IPS-18c (cell line): Measurements from ENCODE around the gene DDX55.
"Not testable (repeated sequence)": the region's sequence is repeated elsewhere in the genome, so short reads cannot be mapped to it uniquely, and the experiment has no call there.

Source experiments
- H3K4me3 ChIP-seq: 2 replicates; pipeline ENCODE4 v1.7.0; 2013; ENCODE audit warnings: low read depth, mild to moderate bottlenecking, low read length, moderate library complexity; ENCODE audit not compliant: insufficient read depth
- H3K9me3 ChIP-seq: one replicate; pipeline ENCODE4 v1.6.1; 2013; ENCODE audit warnings: mild to moderate bottlenecking, low read length, moderate library complexity; ENCODE audit not compliant: control insufficient read depth, insufficient read depth

Gene DDX55

DNA sequence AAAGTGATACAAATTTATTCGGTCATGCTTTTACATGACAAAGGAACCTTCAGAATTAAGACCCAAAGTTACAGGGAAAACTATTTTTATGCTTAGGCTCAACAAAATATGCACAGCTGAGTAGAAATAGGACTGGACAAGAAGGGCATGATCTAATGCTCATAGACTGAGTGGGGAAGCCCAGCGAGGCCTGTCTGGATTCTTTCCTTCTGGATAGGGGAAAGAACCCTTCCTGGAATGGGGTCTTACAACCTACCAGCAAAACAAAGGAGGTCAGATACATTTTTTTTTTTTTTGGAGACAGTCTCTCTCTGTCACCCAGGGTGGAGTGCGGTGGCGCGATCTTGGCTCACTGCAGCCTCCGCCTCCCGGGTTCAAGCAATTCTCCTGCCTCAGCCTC is 2.2 kb upstream of the DDX55 start:
- Histone ChIP-seq H3K9me3 (no peaks in the 10 kb centered on the region), H3K4me3 (no peak overlapping the region)

DNA sequence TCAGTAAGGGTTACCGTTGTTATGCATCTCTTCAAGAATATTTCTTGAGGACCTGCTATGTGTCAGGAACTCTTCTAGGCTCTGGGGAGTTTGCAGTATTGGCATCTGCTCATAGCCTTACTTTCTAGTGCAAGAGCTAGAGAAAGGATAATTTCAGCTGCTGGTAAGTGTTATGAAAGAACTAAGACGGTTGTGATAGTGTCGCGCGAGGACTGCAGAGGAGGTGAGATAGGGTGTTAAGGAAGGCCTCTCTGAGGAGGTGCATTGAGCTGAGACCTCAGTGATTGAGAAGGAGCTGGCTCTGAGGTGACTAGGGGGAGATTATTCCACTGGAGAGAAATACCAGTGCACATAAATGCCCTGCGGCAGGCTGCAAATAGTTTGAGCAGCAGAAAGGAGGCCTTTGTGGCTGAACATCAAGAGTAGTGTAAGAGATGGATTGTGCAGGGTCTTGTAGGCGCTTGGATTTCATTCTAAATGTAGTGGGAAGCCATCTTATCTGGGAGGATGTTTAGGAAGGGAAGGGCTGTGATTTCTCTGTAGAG is 824 bp downstream of the DDX55 start:
- Histone ChIP-seq H3K9me3 (no peaks in the 10 kb centered on the region), H3K4me3 (peak overlapping the region; percentile 82)

DNA sequence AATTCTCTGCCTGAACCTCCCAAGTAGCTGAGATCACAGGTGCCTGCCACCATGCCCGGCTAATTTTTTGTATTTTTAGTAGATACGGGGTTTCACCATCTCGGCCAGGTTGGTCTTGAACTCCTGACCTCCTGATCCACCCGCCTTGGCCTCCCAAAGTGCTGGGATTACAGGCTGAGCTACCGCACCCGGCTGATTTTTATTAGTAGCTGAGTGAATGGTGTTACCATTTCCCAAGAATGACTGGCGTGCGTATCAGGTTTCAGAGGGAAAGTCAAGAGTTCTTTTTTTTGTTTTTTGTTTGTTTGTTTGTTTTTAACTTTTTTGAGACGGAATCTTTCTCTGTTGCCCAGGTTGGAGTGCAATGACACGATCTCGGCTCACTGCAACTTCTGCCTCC is 1.6 kb downstream of the DDX55 start:
- not testable (repeated sequence) for H3K4me3 ChIP-seq, H3K9me3 ChIP-seq

DNA sequence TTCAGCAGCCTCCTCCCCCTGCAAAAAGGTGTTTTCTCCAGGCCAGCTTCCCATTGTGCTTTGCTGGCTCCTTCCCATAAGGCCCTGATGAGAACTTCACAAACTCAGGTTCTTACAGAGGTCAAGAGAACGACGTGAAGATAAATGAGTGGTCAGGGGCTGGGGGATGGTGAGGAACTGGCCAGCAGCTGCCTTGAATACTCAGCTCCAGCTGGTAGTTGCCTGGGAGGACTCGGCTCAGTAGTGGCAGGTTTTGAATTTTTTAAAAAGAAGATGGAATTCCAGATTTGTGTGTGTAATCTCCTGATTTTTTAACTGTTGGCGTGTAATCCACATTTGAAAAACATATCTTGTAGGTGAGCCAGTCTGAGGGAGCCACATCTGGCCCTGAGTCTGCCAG is 5.9 kb downstream of the DDX55 start:
- Histone ChIP-seq H3K9me3 (no peaks in the 10 kb centered on the region), H3K4me3 (no peak overlapping the region)

DNA sequence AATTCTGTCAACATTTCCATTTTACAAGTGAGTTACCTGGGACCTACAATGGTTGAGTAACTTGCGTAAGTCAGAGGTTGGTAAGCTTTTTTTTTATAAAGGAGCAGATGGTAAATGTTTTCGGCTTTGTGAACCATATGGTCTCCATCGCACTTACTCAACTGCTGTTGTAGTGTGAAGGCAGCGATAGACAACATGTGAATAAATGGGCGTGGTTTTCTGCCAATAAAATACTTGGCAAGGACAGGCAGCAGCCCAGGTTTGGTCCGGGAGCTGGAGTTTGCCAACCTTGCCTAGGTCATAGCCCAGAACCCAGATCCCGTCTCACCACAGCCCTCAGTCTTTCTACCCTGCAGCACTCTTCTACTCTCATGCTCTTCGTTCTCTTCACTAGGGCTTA is 6.3 kb downstream of the DDX55 start:
- Histone ChIP-seq H3K9me3 (no peaks in the 10 kb centered on the region), H3K4me3 (no peak overlapping the region)

DNA sequence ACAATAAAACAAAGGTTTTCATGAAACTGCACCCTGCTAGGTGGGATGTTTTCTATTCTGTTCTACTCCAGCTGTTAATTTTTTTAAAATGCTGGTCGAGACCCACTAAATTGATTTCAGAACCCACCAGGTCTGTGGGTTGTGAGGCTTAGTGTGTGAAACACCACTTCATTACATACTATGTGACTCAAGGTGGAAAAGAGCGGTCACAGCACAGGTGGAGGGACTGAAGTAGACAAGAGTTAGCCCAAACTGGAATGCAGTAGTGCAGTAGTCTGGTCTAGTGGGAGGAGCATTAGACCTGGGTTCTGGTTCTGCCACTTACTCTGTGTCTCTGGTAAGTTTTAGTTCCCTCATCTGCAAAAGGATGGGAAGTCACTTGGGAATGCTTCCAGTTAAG is 12.2 kb downstream of the DDX55 start:
- H3K9me3 ChIP-seq: no peaks in the 10 kb centered on the region
- H3K4me3 ChIP-seq: no peak overlapping the region

DNA sequence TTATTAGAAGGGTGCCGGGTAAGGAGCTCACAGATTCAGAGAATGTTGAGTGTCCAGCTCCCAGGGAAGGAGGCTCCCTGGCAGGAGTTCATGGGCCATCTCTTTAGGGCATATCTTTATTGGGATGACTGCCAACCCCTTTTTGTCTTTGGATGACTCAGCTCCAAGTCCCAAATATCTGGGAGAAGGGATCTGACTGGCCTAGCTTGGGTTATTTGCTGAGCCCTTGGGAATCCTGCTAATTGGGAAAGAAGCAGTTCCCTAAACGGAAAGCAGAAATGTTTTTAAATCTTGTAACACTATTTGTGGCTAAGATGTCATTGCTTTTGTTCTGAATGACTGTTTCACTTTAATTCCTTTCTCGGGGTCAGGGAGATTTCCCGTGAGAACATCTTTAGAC is 12.6 kb downstream of the DDX55 start:
- H3K9me3 ChIP-seq: no peaks in the 10 kb centered on the region
- no peak overlapping the region for H3K4me3 ChIP-seq

DNA sequence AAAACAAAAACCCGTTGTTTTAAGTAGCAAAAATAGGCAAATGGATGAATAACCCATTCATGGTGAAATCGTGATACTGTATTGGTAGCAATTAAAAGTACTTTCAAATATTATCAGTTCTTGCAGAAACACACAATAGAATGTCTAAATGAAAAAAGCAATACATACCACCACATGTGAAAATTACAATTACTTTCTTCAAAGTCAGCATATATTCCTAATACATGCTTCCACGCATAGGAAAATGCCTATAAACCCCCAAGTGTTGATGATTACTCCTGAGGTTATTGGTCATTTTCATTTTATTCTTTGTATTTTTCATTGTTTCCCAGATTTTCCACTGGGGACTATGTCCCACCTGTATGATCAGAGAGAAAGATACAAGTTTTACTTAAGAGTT is 15.2 kb downstream of the DDX55 start:
- no peaks in the 10 kb centered on the region for H3K9me3 ChIP-seq

DNA sequence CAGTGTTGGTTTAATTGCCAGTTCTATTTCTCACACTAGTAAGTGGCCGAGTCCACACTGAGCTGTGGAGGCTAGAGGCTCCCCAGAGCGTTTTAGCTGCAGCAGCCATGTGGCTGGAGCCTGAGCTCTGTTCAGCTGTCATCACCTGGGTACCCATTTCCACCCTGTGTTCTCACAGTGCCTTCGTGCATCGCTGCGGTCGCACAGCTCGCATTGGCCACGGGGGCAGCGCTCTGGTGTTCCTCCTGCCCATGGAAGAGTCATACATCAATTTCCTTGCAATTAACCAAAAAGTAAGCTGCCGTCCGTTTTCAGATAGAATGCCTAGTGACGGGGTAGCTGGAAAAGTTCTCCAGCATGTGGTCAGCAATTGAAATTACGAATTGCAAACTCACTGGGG is 15.7 kb downstream of the DDX55 start:
- H3K9me3 ChIP-seq: no peaks in the 10 kb centered on the region
- no peak overlapping the region for H3K4me3 ChIP-seq

More for the DNA sequence above, 15.2 kb downstream of the DDX55 start:
- H3K4me3 ChIP-seq: no peak overlapping the region

DNA sequence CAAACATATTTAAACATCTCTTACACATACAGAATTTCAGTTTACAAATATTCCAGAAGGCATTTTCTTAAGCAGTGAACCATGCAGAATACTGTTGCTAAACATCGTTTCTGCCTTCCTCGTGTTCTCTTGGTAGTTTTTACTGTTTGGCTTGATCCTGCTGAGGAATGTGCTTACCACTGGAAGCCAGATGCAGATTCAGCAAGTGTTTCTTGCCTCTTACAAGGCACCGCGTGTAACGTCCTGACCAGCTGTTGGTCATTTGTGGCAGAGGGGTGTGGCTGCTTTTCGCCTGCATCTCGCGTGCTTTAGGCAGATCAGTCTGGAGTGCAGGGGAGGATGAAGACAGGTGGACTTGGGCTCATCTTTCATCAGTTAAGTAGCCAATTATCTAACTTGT is 19.2 kb downstream of the DDX55 start:
- H3K4me3 ChIP-seq: no peak overlapping the region
- no peaks in the 10 kb centered on the region for H3K9me3 ChIP-seq

DNA sequence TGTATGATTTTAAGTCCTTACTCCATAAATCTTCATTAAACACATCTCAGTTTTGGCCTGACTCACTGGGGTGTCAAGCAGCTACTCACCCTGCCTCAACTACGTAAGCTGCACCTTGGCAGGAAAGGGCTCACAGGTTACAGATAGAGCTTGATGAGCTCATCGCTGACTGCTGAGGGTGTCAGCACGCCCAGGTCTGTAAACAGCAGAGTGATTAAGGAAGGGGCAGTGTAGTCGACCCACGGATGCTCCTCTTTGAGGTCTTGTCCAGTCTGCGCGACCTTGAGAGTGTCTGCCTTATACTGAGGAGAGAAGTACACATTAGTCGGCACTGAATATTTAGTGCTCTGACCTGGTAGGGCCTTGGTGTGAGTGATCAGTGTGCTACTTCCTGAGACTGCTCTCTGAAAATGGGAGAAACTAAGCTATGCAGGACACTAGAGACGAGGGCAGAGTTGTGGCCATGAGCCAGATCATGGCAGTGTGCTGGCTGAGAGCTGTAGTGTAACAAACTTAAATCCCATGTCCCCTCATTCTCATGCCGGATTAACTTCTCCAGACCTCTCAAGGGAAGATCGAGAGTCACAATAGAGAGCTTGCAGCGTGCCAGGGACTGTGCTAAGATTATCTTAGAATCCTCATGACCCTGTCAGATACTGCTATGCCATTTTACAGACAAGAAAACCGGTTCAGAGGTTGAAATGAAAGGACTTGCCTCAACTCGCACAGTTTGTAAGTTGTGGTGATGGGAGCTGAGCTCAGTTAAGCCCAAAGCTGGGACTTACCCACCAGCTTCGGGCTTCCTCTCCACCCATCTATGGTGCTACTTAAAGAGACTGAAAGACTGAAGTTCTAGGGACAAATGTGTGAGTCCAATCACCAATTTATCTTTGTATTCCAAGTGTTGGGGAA is 20.0 kb downstream of the DDX55 start:
- no peaks in the 10 kb centered on the region for H3K9me3 ChIP-seq

DNA sequence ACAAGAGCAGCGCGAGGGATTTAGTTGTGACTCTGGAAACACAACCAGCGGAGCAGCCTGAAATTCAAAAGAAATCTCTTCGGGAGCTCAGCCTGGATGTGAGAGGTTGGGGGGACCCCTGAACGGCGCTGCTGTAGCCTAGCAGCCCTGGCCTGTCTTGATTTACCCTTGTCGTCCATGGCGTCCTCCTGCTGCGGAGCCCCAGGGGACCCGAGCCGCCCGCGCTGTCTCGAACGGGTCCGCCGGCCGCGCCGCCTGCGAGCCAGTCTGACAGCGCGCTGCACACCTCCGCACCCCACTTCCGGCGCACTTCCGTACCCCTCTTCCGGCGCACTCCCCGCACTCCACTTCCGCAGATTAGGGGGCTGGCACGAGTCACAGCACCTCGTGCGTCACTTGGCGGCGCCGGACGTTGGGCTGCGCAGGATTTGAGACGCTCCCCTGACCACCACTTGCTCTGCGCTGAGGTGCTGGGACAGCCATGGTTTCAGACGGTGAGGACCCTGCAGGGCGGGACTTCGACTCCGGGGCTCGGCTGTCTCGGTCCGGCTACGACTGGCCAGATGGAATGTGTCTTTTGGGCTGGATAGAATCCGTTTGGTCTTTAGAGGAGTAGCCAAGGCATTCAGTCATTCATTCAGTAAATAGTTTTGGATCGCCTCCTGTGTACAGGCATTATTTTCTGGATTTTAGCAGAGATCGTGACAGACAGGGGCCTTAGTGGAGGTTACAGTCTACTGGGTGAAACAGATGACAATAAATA is 31.7 kb downstream of the DDX55 start, which contains the start of the genes EIF2B1 and GTF2H3:
EIF2B1 (minus strand) TSS at position 308 of the 763 bp plus-strand sequence; CDS start at position 179, 129 bp downstream.
GTF2H3 (plus strand) TSS at position 451 of the 763 bp plus-strand sequence; CDS start at position 482, 31 bp downstream.
- Histone ChIP-seq H3K4me3 (peak within 1 kb of the TSS; percentile 96), H3K9me3 (no peaks in the 10 kb centered on the region)

More for the DNA sequence above, 20.0 kb downstream of the DDX55 start:
- no peak overlapping the region for H3K4me3 ChIP-seq

DNA sequence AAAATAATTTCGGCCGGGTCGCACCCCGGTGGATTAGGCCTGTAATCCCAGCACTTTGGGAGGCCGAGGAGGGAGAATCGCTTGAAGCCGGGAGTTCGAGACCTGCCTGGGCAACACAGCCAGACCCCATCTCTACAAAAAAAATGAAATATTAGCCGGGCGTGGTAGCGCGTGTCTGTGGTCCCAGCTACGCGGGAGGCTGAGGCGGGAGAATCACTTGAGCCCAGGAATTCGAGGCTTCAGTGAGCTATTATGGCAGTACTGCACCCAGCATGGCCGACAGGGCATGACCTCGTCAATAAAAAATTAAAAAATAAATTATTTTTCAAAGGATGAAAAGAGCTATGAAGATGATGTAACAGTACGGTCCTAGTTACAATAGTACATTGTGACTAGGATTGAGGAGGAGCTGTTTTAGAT is 32.3 kb downstream of the DDX55 start:
- Histone ChIP-seq H3K9me3 (no peaks in the 10 kb centered on the region), H3K4me3 (peak overlapping the region; percentile 96)

DNA sequence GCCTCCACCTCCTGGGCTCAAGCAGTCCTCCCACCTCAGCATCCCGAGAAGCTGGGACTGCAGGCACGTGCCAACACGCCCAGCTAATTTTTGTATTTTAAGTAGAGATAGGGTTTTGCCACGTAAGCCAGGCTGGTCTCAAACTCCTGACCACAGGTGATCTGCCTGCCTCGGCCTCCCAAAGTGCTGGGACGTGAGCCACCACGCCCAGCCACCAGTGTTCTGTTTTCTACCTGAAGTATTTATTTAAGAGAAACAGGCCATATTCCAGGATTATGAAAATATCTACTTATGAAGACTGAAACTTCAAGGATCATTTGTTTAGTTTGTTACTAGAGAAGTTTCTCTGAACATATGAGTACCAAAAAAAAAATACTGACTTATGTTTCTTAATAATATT is 42.0 kb downstream of the DDX55 start:
- H3K4me3 ChIP-seq: no peak overlapping the region
- H3K9me3 ChIP-seq: no peaks in the 10 kb centered on the region

DNA sequence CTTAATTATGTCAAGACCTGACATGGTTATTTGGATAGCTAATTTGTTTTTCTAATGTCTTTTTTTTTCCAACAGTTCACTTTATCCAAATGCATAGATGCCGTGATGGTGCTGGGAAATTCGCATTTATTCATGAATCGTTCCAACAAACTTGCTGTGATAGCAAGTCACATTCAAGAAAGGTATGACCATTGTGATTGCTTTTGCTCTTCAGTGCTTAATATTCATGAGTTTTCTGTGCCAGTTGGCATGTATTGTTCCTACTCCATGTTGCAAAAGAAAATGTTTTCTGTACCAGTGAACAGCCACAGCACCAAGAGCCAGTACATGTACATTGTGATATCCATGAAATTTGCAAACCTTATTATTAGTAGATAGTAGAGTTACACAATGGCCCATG is 43.5 kb downstream of the DDX55 start:
- Histone ChIP-seq H3K9me3 (no peaks in the 10 kb centered on the region), H3K4me3 (no peak overlapping the region)

DNA sequence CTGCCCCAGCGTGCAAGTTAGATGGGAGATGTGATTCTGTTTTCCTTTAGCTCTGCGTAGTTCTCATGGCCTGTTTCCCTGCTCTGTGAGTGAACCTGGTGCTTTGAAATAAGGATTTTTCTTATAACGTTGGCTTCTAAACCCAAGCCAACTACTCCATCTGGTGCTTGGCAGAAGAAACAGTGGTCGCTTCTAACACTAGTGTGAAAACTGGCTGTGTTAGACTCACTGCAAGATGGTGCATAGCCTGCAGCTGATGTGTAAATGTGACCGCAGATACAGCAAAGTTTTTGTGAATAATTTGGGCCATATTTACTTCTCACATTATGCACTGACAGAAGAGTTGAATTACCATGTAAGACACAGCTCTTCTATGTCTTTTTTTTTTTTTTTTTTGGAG is 44.0 kb downstream of the DDX55 start:
- H3K9me3 ChIP-seq: no peaks in the 10 kb centered on the region
- no peak overlapping the region for H3K4me3 ChIP-seq

DNA sequence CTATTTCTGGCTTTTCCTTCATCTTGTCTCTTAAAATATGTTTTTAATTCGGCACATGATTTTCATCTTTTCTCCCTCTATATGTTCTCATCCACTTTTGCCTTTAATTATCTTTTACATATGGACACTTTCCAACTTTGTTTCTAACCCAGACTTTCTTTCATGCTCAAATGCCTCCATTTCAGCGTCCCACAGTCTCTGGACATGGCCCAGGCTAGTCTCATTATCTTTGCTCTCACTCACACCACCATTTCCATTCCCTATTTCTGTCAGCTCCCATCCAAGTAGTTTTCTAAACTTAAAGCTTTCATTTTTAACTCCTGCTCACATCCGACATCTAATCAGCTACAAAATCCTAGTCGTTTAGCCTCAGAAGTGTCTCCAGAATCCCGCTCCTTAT is 46.5 kb downstream of the DDX55 start:
- Histone ChIP-seq H3K9me3 (no peaks in the 10 kb centered on the region), H3K4me3 (no peak overlapping the region)
